Measurements from ENCODE around the gene BOLA1.

GRCh38 chr1:149934356-149934755 lies 35.0 kb downstream of the BOLA1 start:
- no peak for TF ChIP-seq GATA2 (IDR thresholded peaks at IDR 0.05; ENCODE audit: low read depth, low read length)
- TF ChIP-seq GATA3 (IDR thresholded peaks at IDR 0.05; ENCODE audit: low read depth, low read length) = no peak

All from SH-SY5Y (cell line).